Measurements from ENCODE around the gene ABHD8. TPM values are rescaled to one million over a fixed set of nuclear protein-coding genes. Genes with fewer than 3 reads are reported as not detected.

Gene ABHD8
- total and polyA plus RNA-seq, 7 experiments from 2014 or later = 7.0 to 12.4 (median 9.5) TPM

DNA sequence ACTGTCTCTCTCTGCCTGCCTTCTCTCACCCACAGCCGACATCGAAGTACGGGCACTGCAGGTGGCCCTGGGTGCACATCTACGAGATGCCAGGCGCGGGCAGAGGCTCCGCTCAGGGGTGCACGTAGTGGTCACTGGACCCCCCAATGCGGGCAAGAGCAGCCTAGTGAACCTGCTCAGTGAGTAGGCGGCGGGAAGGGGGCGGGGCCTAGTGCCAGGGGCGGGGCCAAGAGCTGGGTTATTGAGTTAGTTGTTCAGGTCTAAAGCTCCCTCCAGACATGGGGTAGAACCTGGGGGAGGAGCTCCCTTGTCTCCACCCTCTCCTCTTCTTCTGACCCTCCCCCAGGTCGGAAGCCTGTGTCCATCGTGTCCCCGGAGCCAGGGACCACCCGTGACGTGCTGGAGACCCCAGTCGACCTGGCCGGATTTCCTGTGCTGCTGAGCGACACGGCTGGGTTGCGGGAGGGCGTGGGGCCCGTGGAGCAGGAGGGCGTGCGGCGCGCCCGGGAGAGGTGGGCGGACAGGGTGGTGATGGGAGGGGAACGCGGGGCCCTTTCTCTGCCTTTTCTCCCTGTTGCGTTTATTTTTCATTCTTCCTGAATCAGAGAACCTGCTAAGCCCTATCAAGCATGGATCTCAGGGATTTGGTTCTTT is 36.0 kb upstream of the ABHD8 start:
- Mint-ChIP-seq H3K36me3 (peaks cover 0 to 2% (median 0%) of the 10 kb centered on the region in 5 donors), H3K27me3 (no peaks in the 10 kb centered on the region), H3K9me3 (no peaks in the 10 kb centered on the region), H3K27ac (peak overlapping the region in 1 of 9 donors; percentile 17), H3K4me3 (peak overlapping the region in 9 of 10 donors; percentile 42 to 90 (median 70)), H3K4me1 (peaks cover 9 to 39% (median 17%) of the 10 kb centered on the region in 7 donors)
- DNase-seq (peak in 1 of 9 donors; percentile 52), ATAC-seq (no peak)
- no peak overlapping the region for H3K4me3 ChIP-seq (ENCODE audit: low read length)
- ChIA-PET CTCF (interaction anchor here (0.6 kb wide), 1 partner anchor 47 kb away, joined by 3 read pairs; no protein-coding TSS in a partner anchor), POLR2A (interaction anchor here (0.5 to 0.8 kb wide), 5 partner anchors 9 to 112 kb away, joined by 3 to 4 read pairs (median 3); no protein-coding TSS in a partner anchor)
- no peaks in the 10 kb centered on the region for H3K9me3 ChIP-seq (ENCODE audit: control insufficient read depth in 2 of 3, low read length in 3 of 3)
- H3K36me3 ChIP-seq (ENCODE audit: control insufficient read depth in 2 of 3, insufficient read depth in 3 of 3, low read length in 3 of 3) = peaks cover 0 to 11% (median 0%) of the 10 kb centered on the region in 3 experiments
- peaks cover 11 to 16% of the 10 kb centered on the region in 2 donors for H3K4me1 ChIP-seq (ENCODE audit: control insufficient read depth in 2 of 2, insufficient read depth in 2 of 2, low read length in 2 of 2)
- H3K27me3 ChIP-seq (ENCODE audit: control insufficient read depth in 2 of 2, insufficient read depth in 2 of 2, low read length in 2 of 2) = no peaks in the 10 kb centered on the region
- no peak overlapping the region for H3K27ac ChIP-seq (ENCODE audit: low read depth, low read length)
- intact Hi-C loops (cut with micrococcal nuclease) = loop anchor here in 1 of 2 donors (5.0 kb wide), 1 partner anchor 68 kb away; the partner anchor contains the start of gene BST2

DNA sequence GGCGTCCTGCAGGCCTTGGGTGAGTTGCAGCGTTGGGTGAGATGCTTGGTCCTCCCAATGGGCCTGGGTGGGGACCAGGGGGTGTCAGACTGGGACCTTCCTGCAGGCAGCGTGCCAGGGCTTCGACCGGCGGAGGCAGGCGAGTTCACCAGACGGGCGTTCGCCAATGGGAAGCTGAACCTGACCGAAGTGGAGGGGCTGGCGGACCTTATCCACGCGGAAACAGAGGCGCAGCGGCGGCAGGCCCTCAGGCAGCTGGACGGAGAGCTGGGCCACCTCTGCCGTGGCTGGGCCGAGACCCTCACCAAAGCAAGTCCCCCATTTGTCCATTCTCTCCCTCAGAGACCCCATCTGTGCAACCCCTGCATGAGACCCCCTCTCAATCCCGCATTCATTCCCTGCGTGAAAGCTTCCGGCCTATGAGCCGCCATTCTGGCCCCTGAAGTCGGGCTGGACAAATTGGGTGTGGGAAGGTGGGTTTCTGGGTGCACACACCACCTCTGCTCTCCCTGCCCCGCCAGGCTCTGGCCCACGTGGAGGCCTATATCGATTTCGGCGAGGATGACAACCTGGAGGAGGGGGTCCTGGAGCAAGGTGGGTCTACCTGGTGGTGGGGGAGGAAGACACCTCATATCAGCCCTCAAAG is 35.3 kb upstream of the ABHD8 start:
- ATAC-seq (no peak), DNase-seq (no peak)
- H3K9me3 ChIP-seq (ENCODE audit: control insufficient read depth in 2 of 3, low read length in 3 of 3) = no peaks in the 10 kb centered on the region
- H3K27ac Mint-ChIP-seq = peak overlapping the region in 4 of 9 donors; percentile 17 to 93 (median 54)
- peak overlapping the region; percentile 76 for H3K4me3 ChIP-seq (ENCODE audit: low read length)
- peaks cover 0 to 11% (median 0%) of the 10 kb centered on the region in 3 experiments for H3K36me3 ChIP-seq (ENCODE audit: control insufficient read depth in 2 of 3, insufficient read depth in 3 of 3, low read length in 3 of 3)
- H3K36me3 Mint-ChIP-seq = peaks cover 0 to 5% (median 0%) of the 10 kb centered on the region in 5 donors
- intact Hi-C loops (cut with micrococcal nuclease) = loop anchor here in 1 of 2 donors (5.0 kb wide), 1 partner anchor 69 kb away; the partner anchor contains the start of gene BST2
- H3K9me3 Mint-ChIP-seq = no peaks in the 10 kb centered on the region
- H3K27me3 ChIP-seq (ENCODE audit: control insufficient read depth in 2 of 2, insufficient read depth in 2 of 2, low read length in 2 of 2) = no peaks in the 10 kb centered on the region
- H3K4me3 Mint-ChIP-seq = peak overlapping the region; percentile 55 to 96 (median 91)
- peak overlapping the region; percentile 79 for H3K27ac ChIP-seq (ENCODE audit: low read depth, low read length)
- ChIA-PET CTCF (interaction anchor here (0.6 kb wide), 1 partner anchor 48 kb away, joined by 3 read pairs; no protein-coding TSS in a partner anchor), POLR2A (interaction anchor here (0.5 to 0.6 kb wide), 4 partner anchors 11 to 55 kb away, joined by 3 to 4 read pairs (median 4); no protein-coding TSS in a partner anchor)
- peaks cover 15 to 44% (median 22%) of the 10 kb centered on the region in 7 donors for H3K4me1 Mint-ChIP-seq
- peaks cover 16 to 22% of the 10 kb centered on the region in 2 donors for H3K4me1 ChIP-seq (ENCODE audit: control insufficient read depth in 2 of 2, insufficient read depth in 2 of 2, low read length in 2 of 2)
- no peaks in the 10 kb centered on the region for H3K27me3 Mint-ChIP-seq

GRCh38 chr19:17337675-17338432 is 34.6 kb upstream of the ABHD8 start:
- intact Hi-C loops (cut with micrococcal nuclease) = loop anchor here (1.0 to 5.0 kb wide), 13 partner anchors 10 to 263 kb away; partner anchors contain the start of genes BABAM1 (in 2 of the 2), DDA1 (in 2 of the 2), HAUS8 (in 2 of the 2) and MYO9B (in 2 of the 2)
- Histone ChIP-seq H3K9me3 (ENCODE audit: control insufficient read depth in 2 of 3, low read length in 3 of 3) (no peaks in the 10 kb centered on the region), H3K36me3 (ENCODE audit: control insufficient read depth in 2 of 3, insufficient read depth in 3 of 3, low read length in 3 of 3) (peaks cover 0 to 11% (median 0%) of the 10 kb centered on the region in 3 experiments), H3K4me3 (ENCODE audit: low read length) (peak overlapping the region; percentile 76), H3K4me1 (ENCODE audit: control insufficient read depth in 2 of 2, insufficient read depth in 2 of 2, low read length in 2 of 2) (peaks cover 16 to 22% of the 10 kb centered on the region in 2 donors), H3K27me3 (ENCODE audit: control insufficient read depth in 2 of 2, insufficient read depth in 2 of 2, low read length in 2 of 2) (no peaks in the 10 kb centered on the region), H3K27ac (ENCODE audit: low read depth, low read length) (peak overlapping the region; percentile 79)
- H3K4me1 Mint-ChIP-seq = peaks cover 19 to 50% (median 23%) of the 10 kb centered on the region in 7 donors
- DNase-seq (peak in 1 of 9 donors; percentile 59), ATAC-seq (no peak)
- ChIA-PET CTCF (no interaction called here), POLR2A (interaction anchor here (0.5 to 6.3 kb wide), 4 partner anchors 24 to 52 kb away, joined by 3 to 56 read pairs (median 4); partner anchors contain the start of genes DDA1 and MRPL34)
- peaks cover 0 to under 1% (median 0%) of the 10 kb centered on the region in 11 donors for H3K9me3 Mint-ChIP-seq
- H3K36me3 Mint-ChIP-seq = peaks cover 0 to 5% (median 0%) of the 10 kb centered on the region in 5 donors
- H3K27ac Mint-ChIP-seq = peak overlapping the region; percentile 78 to 95 (median 93)
- peak overlapping the region; percentile 86 to 96 (median 92) for H3K4me3 Mint-ChIP-seq
- no peaks in the 10 kb centered on the region for H3K27me3 Mint-ChIP-seq

- Histone ChIP-seq H3K4me3 (ENCODE audit: low read length) (peak within 1 kb of the TSS; percentile 76), H3K27me3 (ENCODE audit: control insufficient read depth in 2 of 2, insufficient read depth in 2 of 2, low read length in 2 of 2) (no peaks in the 10 kb centered on the region), H3K27ac (ENCODE audit: low read depth, low read length) (peak within 1 kb of the TSS; percentile 79), H3K36me3 (ENCODE audit: control insufficient read depth in 2 of 3, insufficient read depth in 3 of 3, low read length in 3 of 3) (peaks cover 0 to 11% (median 0%) of the 10 kb centered on the region in 3 experiments), H3K4me1 (ENCODE audit: control insufficient read depth in 2 of 2, insufficient read depth in 2 of 2, low read length in 2 of 2) (peaks cover 16 to 22% of the 10 kb centered on the region in 2 donors), H3K9me3 (ENCODE audit: control insufficient read depth in 2 of 3, low read length in 3 of 3) (no peaks in the 10 kb centered on the region)
- Mint-ChIP-seq H3K36me3 (peaks cover 0 to 9% (median 0%) of the 10 kb centered on the region in 5 donors), H3K27ac (peak within 1 kb of the TSS; percentile 78 to 95 (median 93)), H3K9me3 (peaks cover 0 to 3% (median 0%) of the 10 kb centered on the region in 11 donors), H3K4me1 (peaks cover 22 to 55% (median 27%) of the 10 kb centered on the region in 7 donors), H3K27me3 (no peaks in the 10 kb centered on the region), H3K4me3 (peak within 1 kb of the TSS; percentile 86 to 96 (median 92))
- ATAC-seq = peak; percentile 96
- ChIA-PET POLR2A (interaction anchor here (0.6 to 6.3 kb wide), 5 partner anchors 10 to 53 kb away, joined by 3 to 56 read pairs (median 3); partner anchors contain the start of genes DDA1 and MRPL34), CTCF (no interaction called here)
- intact Hi-C loops (cut with micrococcal nuclease) = loop anchor here (1.0 to 5.0 kb wide), 13 partner anchors 9 to 262 kb away; partner anchors contain the start of genes BABAM1 (in 2 of the 2), DDA1 (in 2 of the 2), HAUS8 (in 2 of the 2) and MYO9B (in 2 of the 2)
- DNase-seq = peak; percentile 84 to 99 (median 95)
These were observed 33.8 kb upstream of the ABHD8 start, which contains the start of gene GTPBP3 for GRCh38 chr19:17336872-17337674. Gene GTPBP3, plus strand, starts transcription at chr19:17337553. Its CDS starts 59 bp downstream, at chr19:17337612.

- Histone ChIP-seq H3K27ac (ENCODE audit: low read depth, low read length) (no peak overlapping the region), H3K4me1 (ENCODE audit: control insufficient read depth in 2 of 2, insufficient read depth in 2 of 2, low read length in 2 of 2) (peaks cover 16 to 22% of the 10 kb centered on the region in 2 donors), H3K9me3 (ENCODE audit: control insufficient read depth in 2 of 3, low read length in 3 of 3) (no peaks in the 10 kb centered on the region), H3K4me3 (ENCODE audit: low read length) (no peak overlapping the region), H3K36me3 (ENCODE audit: control insufficient read depth in 2 of 3, insufficient read depth in 3 of 3, low read length in 3 of 3) (no peaks in the 10 kb centered on the region), H3K27me3 (ENCODE audit: control insufficient read depth in 2 of 2, insufficient read depth in 2 of 2, low read length in 2 of 2) (no peaks in the 10 kb centered on the region)
- CTCF ChIA-PET = interaction anchor here (0.9 to 1.8 kb wide), 6 partner anchors 26 to 84 kb away, joined by 3 to 6 read pairs (median 5); partner anchors contain the start of genes DDA1, MRPL34 and MVB12A
- intact Hi-C loops (cut with micrococcal nuclease) = loop anchor here (2.0 to 5.0 kb wide), 2 partner anchors 72 to 219 kb away; partner anchors contain the start of genes BST2 (in 1 of the 2) and COLGALT1 (in 1 of the 2)
- H3K4me1 Mint-ChIP-seq = peaks cover 21 to 59% (median 27%) of the 10 kb centered on the region in 7 donors
- POLR2A ChIA-PET = interaction anchor here (0.5 to 6.3 kb wide), 8 partner anchors 28 to 871 kb away, joined by 3 to 56 read pairs (median 4); partner anchors contain the start of genes ABHD8, DDA1, IL12RB1 and MRPL34
- no peak for DNase-seq
- peaks cover 0 to 3% (median 0%) of the 10 kb centered on the region in 5 donors for H3K27me3 Mint-ChIP-seq
- peak overlapping the region in 2 of 9 donors; percentile 86 to 94 for H3K27ac Mint-ChIP-seq
- H3K4me3 Mint-ChIP-seq = peak overlapping the region in 9 of 10 donors; percentile 50 to 97 (median 90)
- H3K9me3 Mint-ChIP-seq = peaks cover 0 to 3% (median 0%) of the 10 kb centered on the region in 11 donors
- no peak for ATAC-seq
- peaks cover 0 to 14% (median 0%) of the 10 kb centered on the region in 5 donors for H3K36me3 Mint-ChIP-seq
These were observed 32.4 kb upstream of the ABHD8 start for GRCh38 chr19:17335575-17335974.

Measured in naive thymus-derived CD4-positive, alpha-beta T cell (primary cell).